Measurements from ENCODE around the gene KRT4.

DNA sequence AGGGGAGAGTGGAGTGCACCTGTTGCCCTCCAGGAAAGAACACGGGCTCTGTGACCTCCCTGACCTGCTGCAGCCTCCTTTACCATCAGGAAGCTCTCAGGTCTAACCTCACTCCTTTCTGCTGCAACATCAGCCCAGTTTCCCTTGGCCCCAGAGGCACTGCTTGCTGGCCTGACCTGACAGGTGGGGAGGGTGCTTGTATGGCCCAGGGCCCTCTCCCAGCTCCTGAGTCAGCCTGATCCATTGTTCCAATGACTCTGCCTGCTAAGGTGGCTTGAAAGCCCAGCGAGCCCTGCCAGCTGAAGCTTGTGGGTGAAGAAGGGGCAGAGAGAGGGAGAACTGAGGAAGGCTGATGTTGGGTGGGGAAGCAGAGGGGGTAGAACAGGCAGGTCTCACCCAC, 48.1 kb upstream of the KRT4 start:
- TF ChIP-seq, protein P1, sequence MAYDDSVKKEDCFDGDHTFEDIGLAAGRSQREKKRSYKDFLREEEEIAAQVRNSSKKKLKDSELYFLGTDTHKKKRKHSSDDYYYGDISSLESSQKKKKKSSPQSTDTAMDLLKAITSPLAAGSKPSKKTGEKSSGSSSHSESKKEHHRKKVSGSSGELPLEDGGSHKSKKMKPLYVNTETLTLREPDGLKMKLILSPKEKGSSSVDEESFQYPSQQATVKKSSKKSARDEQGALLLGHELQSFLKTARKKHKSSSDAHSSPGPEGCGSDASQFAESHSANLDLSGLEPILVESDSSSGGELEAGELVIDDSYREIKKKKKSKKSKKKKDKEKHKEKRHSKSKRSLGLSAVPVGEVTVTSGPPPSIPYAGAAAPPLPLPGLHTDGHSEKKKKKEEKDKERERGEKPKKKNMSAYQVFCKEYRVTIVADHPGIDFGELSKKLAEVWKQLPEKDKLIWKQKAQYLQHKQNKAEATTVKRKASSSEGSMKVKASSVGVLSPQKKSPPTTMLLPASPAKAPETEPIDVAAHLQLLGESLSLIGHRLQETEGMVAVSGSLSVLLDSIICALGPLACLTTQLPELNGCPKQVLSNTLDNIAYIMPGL (CRISPR knock-in tag; IDR thresholded peaks at IDR 0.05; ENCODE audit: borderline replicate concordance) = no peak
- TF ChIP-seq POLR2A (IDR thresholded peaks at IDR 0.05; ENCODE audit: low read length) (no peak), MAX (IDR thresholded peaks at IDR 0.05) (no peak), EP300 (IDR thresholded peaks at IDR 0.05) (no peak), ESRRA (IDR thresholded peaks at IDR 0.05; ENCODE audit: borderline replicate concordance, low read length) (no peak), MYC (IDR thresholded peaks at IDR 0.05; ENCODE audit: borderline replicate concordance, low read length) (no peak)
- TF ChIP-seq, protein P2, sequence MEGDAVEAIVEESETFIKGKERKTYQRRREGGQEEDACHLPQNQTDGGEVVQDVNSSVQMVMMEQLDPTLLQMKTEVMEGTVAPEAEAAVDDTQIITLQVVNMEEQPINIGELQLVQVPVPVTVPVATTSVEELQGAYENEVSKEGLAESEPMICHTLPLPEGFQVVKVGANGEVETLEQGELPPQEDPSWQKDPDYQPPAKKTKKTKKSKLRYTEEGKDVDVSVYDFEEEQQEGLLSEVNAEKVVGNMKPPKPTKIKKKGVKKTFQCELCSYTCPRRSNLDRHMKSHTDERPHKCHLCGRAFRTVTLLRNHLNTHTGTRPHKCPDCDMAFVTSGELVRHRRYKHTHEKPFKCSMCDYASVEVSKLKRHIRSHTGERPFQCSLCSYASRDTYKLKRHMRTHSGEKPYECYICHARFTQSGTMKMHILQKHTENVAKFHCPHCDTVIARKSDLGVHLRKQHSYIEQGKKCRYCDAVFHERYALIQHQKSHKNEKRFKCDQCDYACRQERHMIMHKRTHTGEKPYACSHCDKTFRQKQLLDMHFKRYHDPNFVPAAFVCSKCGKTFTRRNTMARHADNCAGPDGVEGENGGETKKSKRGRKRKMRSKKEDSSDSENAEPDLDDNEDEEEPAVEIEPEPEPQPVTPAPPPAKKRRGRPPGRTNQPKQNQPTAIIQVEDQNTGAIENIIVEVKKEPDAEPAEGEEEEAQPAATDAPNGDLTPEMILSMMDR (IDR thresholded peaks at IDR 0.05) = no peak

All from A549 (cell line).